Left lung (tissue), 10 donors: ENCODE data around the gene SLC66A1. TPM values are rescaled to one million over a fixed set of nuclear protein-coding genes. Genes with fewer than 3 reads are reported as not detected.

ENCODE experiments used
- ATAC-seq: fragments of 200-7000 bp; cut with Tn5 transposase; one replicate; pipeline ENCODE4 v1.9.1; 2020; ENCODE audit warnings: moderate library complexity
- DNase-seq, 4 donors: peaks; one replicate each; pipeline ENCODE4 v3.0.0-alpha.2; 2013 to 2020
- H3K27ac ChIP-seq, 2 donors: fragments of 200-600 bp; sonication (generic) in 1 of 2; one replicate each; pipeline versions ENCODE4 v1.5.0 to v1.8.0; 2020 to 2021
- H3K27me3 ChIP-seq, 2 donors: fragments of 200-600 bp; sonication (generic) in 1 of 2; one replicate each; pipeline versions ENCODE4 v1.5.0 to v1.8.0; 2020 to 2021
- H3K36me3 ChIP-seq, 2 donors: fragments of 200-600 bp; sonication (generic) in 1 of 2; one replicate each; pipeline versions ENCODE4 v1.5.0 to v1.8.0; 2020 to 2021
- H3K4me1 ChIP-seq, 2 donors: fragments of 200-600 bp; one replicate each; pipeline ENCODE4 v1.8.0; 2021
- H3K4me3 ChIP-seq, 2 donors: fragments of 200-600 bp; sonication (generic) in 1 of 2; one replicate each; pipeline versions ENCODE4 v1.5.0 to v1.8.0; 2020 to 2021; ENCODE audit warnings: mild to moderate bottlenecking in 1 of 2
- H3K9me3 ChIP-seq, 2 donors: fragments of 200-600 bp; sonication (generic) in 1 of 2; one replicate each; pipeline versions ENCODE4 v1.5.0 to v1.8.0; 2020 to 2021
- CTCF ChIP-seq, 2 donors: fragments of 200-600 bp; sonication (generic) in 1 of 2; IDR thresholded peaks; one replicate each; pipeline versions ENCODE4 v1.5.0 to v1.8.0; 2021; ENCODE audit warnings: antibody characterized with exemption in 2 of 2
- intact Hi-C, 2 donors: fragments of 100-400 bp; cut with DNase I; formaldehyde crosslinking; loops; one replicate each; pipeline versions ENCODE4 v1.11.2 to v1.14.2; 2022
- polyA plus RNA-seq, 6 donors: library from polyadenylated mRNA; unstranded; fragments of 120-200 nt; gene quantifications; one replicate each; pipeline ENCODE4 v1.2.1, GENCODE V29; 2013; ENCODE audit not compliant: insufficient read length in 6 of 6
- total RNA-seq, 2 donors: library from RNA; stranded (reverse); fragmentation: NEBNext Ultra II Directional; extraction: Animal tissue kit (Norgen Biotek cat#: 25700); gene quantifications; one replicate each; pipeline ENCODE4 v1.2.1, GENCODE V29; 2021
- donor health status: DM: no; HTN: yes; CAD: no.
- donor health status: DM: no; HTN: no; CAD: no.

SLC66A1 gene
- total and polyA plus RNA-seq, 8 donors, result 7.9 to 21.1 (median 10.2) TPM

- ATAC-seq (no peak), DNase-seq (no peak)
- Histone ChIP-seq H3K4me3 (no peak overlapping the region), H3K27ac (no peak overlapping the region), H3K36me3 (peaks cover 0 to 92% of the 10 kb centered on the region in 2 donors), H3K9me3 (no peaks in the 10 kb centered on the region), H3K4me1 (no peaks in the 10 kb centered on the region), H3K27me3 (no peaks in the 10 kb centered on the region)
- intact Hi-C loops, result no loop called here
- no peak for TF ChIP-seq CTCF (IDR thresholded peaks at IDR 0.05)
Measured at GRCh38 chr1:19325958-19326747, 14.0 kb downstream of the SLC66A1 start.

GRCh38 chr1:19326748-19327065 is 14.6 kb downstream of the SLC66A1 start:
- Histone ChIP-seq H3K4me3 (no peak overlapping the region), H3K27me3 (no peaks in the 10 kb centered on the region), H3K9me3 (no peaks in the 10 kb centered on the region), H3K36me3 (peaks cover 0 to 96% of the 10 kb centered on the region in 2 donors), H3K27ac (no peak overlapping the region), H3K4me1 (no peaks in the 10 kb centered on the region)
- no peak for TF ChIP-seq CTCF (IDR thresholded peaks at IDR 0.05)
- intact Hi-C loops, result no loop called here
- ATAC-seq (no peak), DNase-seq (no peak)

- peaks cover 0 to 96% of the 10 kb centered on the region in 2 donors for H3K36me3 ChIP-seq
- H3K9me3 ChIP-seq, result no peaks in the 10 kb centered on the region
- TF ChIP-seq CTCF (IDR thresholded peaks at IDR 0.05), result no peak
- intact Hi-C loops, result no loop called here
- H3K27ac ChIP-seq, result no peak overlapping the region
- no peak for DNase-seq
- no peak overlapping the region for H3K4me3 ChIP-seq
- no peak for ATAC-seq
- H3K27me3 ChIP-seq, result no peaks in the 10 kb centered on the region
- no peaks in the 10 kb centered on the region for H3K4me1 ChIP-seq
Measured at GRCh38 chr1:19327301-19327700, 15.2 kb downstream of the SLC66A1 start.

- Histone ChIP-seq H3K36me3 (peaks cover 0 to 95% of the 10 kb centered on the region in 2 donors), H3K27ac (no peak overlapping the region), H3K9me3 (no peaks in the 10 kb centered on the region), H3K4me1 (no peaks in the 10 kb centered on the region), H3K4me3 (no peak overlapping the region), H3K27me3 (no peaks in the 10 kb centered on the region)
- ATAC-seq (no peak), DNase-seq (no peak)
- intact Hi-C loops, result no loop called here
- no peak for TF ChIP-seq CTCF (IDR thresholded peaks at IDR 0.05)
Measured at GRCh38 chr1:19327736-19328135, 15.6 kb downstream of the SLC66A1 start.

GRCh38 chr1:19328486-19328885 is 16.4 kb downstream of the SLC66A1 start:
- ATAC-seq, result no peak
- intact Hi-C loops, result no loop called here

More at GRCh38 chr1:19328486-19328885, 16.4 kb downstream of the SLC66A1 start:
- DNase-seq, result no peak
- Histone ChIP-seq H3K36me3 (peaks cover 0 to 88% of the 10 kb centered on the region in 2 donors), H3K4me1 (no peaks in the 10 kb centered on the region), H3K27ac (no peak overlapping the region), H3K9me3 (no peaks in the 10 kb centered on the region), H3K27me3 (no peaks in the 10 kb centered on the region), H3K4me3 (no peak overlapping the region)
- no peak for TF ChIP-seq CTCF (IDR thresholded peaks at IDR 0.05)
